GM23338 (cell line): ENCODE data around the gene STX16. TPM values are rescaled to one million over a fixed set of nuclear protein-coding genes. Genes with fewer than 3 reads are reported as not detected.

Experiments used
- ATAC-seq: fragments of 200-7000 bp; cut with Tn5 transposase; 3 replicates; pipeline ENCODE4 v1.9.1; 2020
- DNase-seq: peaks from one replicate; pipeline ENCODE4 v3.0.0-alpha.2; 2015; ENCODE audit warnings: low spot score
- H2AFZ ChIP-seq: fragments of 200-600 bp; sonication (generic); 2 replicates; pipeline ENCODE4 v1.8.0; 2016; ENCODE audit warnings: antibody characterized with exemption, mild to moderate bottlenecking, moderate library complexity
- H3F3A ChIP-seq: fragments of 200-600 bp; sonication (generic); replicated peaks from 2 replicates; pipeline ENCODE4 v1.8.0; 2017; ENCODE audit warnings: antibody characterized with exemption, mixed run types, low read depth
- H3K27ac ChIP-seq: fragments of 200-600 bp; sonication (generic); 2 replicates; pipeline ENCODE4 v1.6.1; 2016; ENCODE audit warnings: low read depth
- H3K27me3 ChIP-seq: fragments of 200-600 bp; sonication (generic); 2 replicates; pipeline ENCODE4 v1.8.0; 2016; ENCODE audit warnings: mild to moderate bottlenecking, mixed run types, moderate library complexity; ENCODE audit not compliant: insufficient read depth
- H3K36me3 ChIP-seq: fragments of 200-600 bp; sonication (generic); 2 replicates; pipeline ENCODE4 v1.8.0; 2016; ENCODE audit warnings: mild to moderate bottlenecking; ENCODE audit not compliant: insufficient read depth
- H3K4me1 ChIP-seq: fragments of 200-600 bp; sonication (generic); 2 replicates; pipeline ENCODE4 v1.8.0; 2016; ENCODE audit warnings: mild to moderate bottlenecking, moderate library complexity; ENCODE audit not compliant: insufficient read depth
- H3K4me2 ChIP-seq: fragments of 200-600 bp; sonication (generic); 2 replicates; pipeline ENCODE4 v1.7.1; 2017; ENCODE audit warnings: mixed run types
- H3K4me3 ChIP-seq: fragments of 200-600 bp; sonication (generic); 2 replicates; pipeline ENCODE4 v1.6.1; 2016; ENCODE audit warnings: mixed run types
- H3K79me2 ChIP-seq: fragments of 200-600 bp; sonication (generic); replicated peaks from 2 replicates; pipeline ENCODE4 v1.8.0; 2017; ENCODE audit warnings: mild to moderate bottlenecking; ENCODE audit not compliant: insufficient read depth
- H3K9me2 ChIP-seq: fragments of 200-600 bp; sonication (generic); 2 replicates; pipeline ENCODE4 v1.8.0; 2017; ENCODE audit not compliant: insufficient read depth
- H4K20me1 ChIP-seq: fragments of 200-600 bp; sonication (generic); replicated peaks from 2 replicates; pipeline ENCODE4 v1.8.0; 2017; ENCODE audit warnings: mild to moderate bottlenecking; ENCODE audit not compliant: insufficient read depth
- H3K27ac Mint-ChIP-seq: 2 replicates; pipeline ENCODE4 v1.8.0; 2020; ENCODE audit warnings: inconsistent platforms, mild to moderate bottlenecking, moderate library complexity, mixed read lengths
- H3K27me3 Mint-ChIP-seq: 3 replicates; pipeline ENCODE4 v1.8.0; 2022; ENCODE audit warnings: low read depth, mild to moderate bottlenecking, moderate library complexity, mixed read lengths, inconsistent platforms; ENCODE audit not compliant: insufficient read depth, poor library complexity
- H3K36me3 Mint-ChIP-seq: 3 replicates; pipeline ENCODE4 v1.8.0; 2021; ENCODE audit warnings: low read depth, mild to moderate bottlenecking, inconsistent platforms, moderate library complexity, mixed read lengths
- H3K4me1 Mint-ChIP-seq: 3 replicates; pipeline ENCODE4 v1.8.0; 2020; ENCODE audit warnings: mild to moderate bottlenecking, inconsistent platforms, mixed read lengths
- H3K4me3 Mint-ChIP-seq: 3 replicates; pipeline ENCODE4 v1.8.0; 2021; ENCODE audit warnings: moderate library complexity, mild to moderate bottlenecking, inconsistent platforms, mixed read lengths
- H3K9me3 Mint-ChIP-seq: 3 replicates; pipeline ENCODE4 v1.8.0; 2020; ENCODE audit warnings: moderate library complexity, mild to moderate bottlenecking, inconsistent platforms, mixed read lengths
- CREB1 ChIP-seq: fragments of 250-450 bp; sonication (Bioruptor Pico); IDR thresholded peaks from 2 replicates; pipeline ENCODE4 v1.5.0; 2020; ENCODE audit warnings: low read depth, mild to moderate bottlenecking, moderate library complexity
- CTCF ChIP-seq, 2 experiments: fragments of 200-600 bp in 1 of 2; sonication (generic) in 1 of 2; conservative IDR thresholded peaks; 2 replicates each; pipeline versions ENCODE4 v1.5.1 to v1.6.1; 2016 to 2017; ENCODE audit warnings: antibody characterized with exemption in 2 of 2, low read depth in 2 of 2, mild to moderate bottlenecking in 2 of 2, moderate library complexity in 1 of 2
- ETS1 ChIP-seq: IDR thresholded peaks from 2 replicates; pipeline ENCODE4 v1.6.1; 2016; ENCODE audit warnings: antibody characterized with exemption
- EZH2 ChIP-seq: fragments of 200-600 bp; sonication (generic); IDR thresholded peaks from one replicate; pipeline ENCODE4 v1.8.0; 2017; ENCODE audit warnings: antibody characterized with exemption, mild to moderate bottlenecking, low read depth; ENCODE audit not compliant: unreplicated experiment
- EZH2phosphoT487 ChIP-seq: fragments of 200-600 bp; sonication (generic); IDR thresholded peaks from one replicate; pipeline ENCODE4 v1.8.1; 2018; ENCODE audit warnings: antibody characterized with exemption; ENCODE audit not compliant: unreplicated experiment
- JUNB ChIP-seq: IDR thresholded peaks from one replicate; pipeline ENCODE4 v1.6.1; 2016; ENCODE audit warnings: antibody characterized with exemption; ENCODE audit not compliant: unreplicated experiment
- NANOG ChIP-seq: IDR thresholded peaks from 2 replicates; pipeline ENCODE4 v1.6.1; 2016; ENCODE audit warnings: antibody characterized with exemption, borderline replicate concordance
- POLR2AphosphoS5 ChIP-seq: IDR thresholded peaks from 2 replicates; pipeline ENCODE4 v1.6.1; 2016; ENCODE audit warnings: antibody characterized with exemption, low read depth
- STAT1 ChIP-seq: IDR thresholded peaks from one replicate; pipeline ENCODE4 v1.6.1; 2016; ENCODE audit warnings: antibody characterized with exemption; ENCODE audit not compliant: unreplicated experiment
- ZNF114 ChIP-seq: fragments of 250-450 bp; sonication (Bioruptor Pico); IDR thresholded peaks from 2 replicates; pipeline ENCODE4 v1.5.0; 2020; ENCODE audit warnings: mild to moderate bottlenecking, moderate library complexity
- ZNF331 ChIP-seq: fragments of 250-450 bp; sonication (Bioruptor Pico); IDR thresholded peaks from 2 replicates; pipeline ENCODE4 v1.5.0; 2020; ENCODE audit warnings: low read depth, mild to moderate bottlenecking, moderate library complexity
- ZNF462 ChIP-seq: fragments of 250-450 bp; sonication (Bioruptor Pico); IDR thresholded peaks from 2 replicates; pipeline ENCODE4 v1.5.0; 2020; ENCODE audit warnings: mild to moderate bottlenecking, moderate library complexity
- polyA plus RNA-seq: library from polyadenylated mRNA; unstranded; fragments of >200 nt; fragmentation: Nextera tagmentation; extraction: Ambion mirVana; gene quantifications from 2 replicates; pipeline ENCODE4 v1.2.1, GENCODE V29; 2016
- total RNA-seq: library from RNA; depleted of rRNA; stranded (reverse); fragments of >200 nt; shearing (Covaris generic); gene quantifications from 2 replicates; pipeline ENCODE4 v1.2.3, GENCODE V29; 2014

The STX16 gene
- total and polyA plus RNA-seq, 2 experiments from 2014 or later = 31.2 to 70.5 TPM

GRCh38 chr20:58709013-58709702 is 58.1 kb downstream of the STX16 start:
- Histone ChIP-seq H3K27ac (no peak overlapping the region), H3F3A (no peaks in the 10 kb centered on the region), H3K4me2 (no peak overlapping the region), H3K9me2 (no peaks in the 10 kb centered on the region), H3K4me1 (no peaks in the 10 kb centered on the region), H2AFZ (no peak overlapping the region), H3K27me3 (no peaks in the 10 kb centered on the region), H3K79me2 (no peaks in the 10 kb centered on the region), H3K4me3 (no peak overlapping the region), H3K36me3 (0 out of 2 replicates have a peak, but pooled peaks cover 5% of the 10 kb centered on the region), H4K20me1 (no peaks in the 10 kb centered on the region)
- ATAC-seq (no peak), DNase-seq (no peak)
- TF ChIP-seq ZNF114 (CRISPR knock-in tag) = no peak
- Mint-ChIP-seq H3K4me1 (0 out of 3 replicates have a peak, but pooled peaks cover 5% of the 10 kb centered on the region), H3K9me3 (peaks cover 4% of the 10 kb centered on the region; the same call in 2 of the 3 replicates), H3K27ac (peak overlapping the region; percentile 3; the same call in 1 of the 2 replicates), H3K4me3 (no peak overlapping the region), H3K36me3 (peaks cover 27% of the 10 kb centered on the region), H3K27me3 (peaks cover 8% of the 10 kb centered on the region)

- peaks cover 8% of the 10 kb centered on the region for H3K27me3 Mint-ChIP-seq
- no peak for TF ChIP-seq CREB1 (CRISPR knock-in tag)
- no peak for TF ChIP-seq ZNF331
- no peak for TF ChIP-seq JUNB
- TF ChIP-seq NANOG = no peak
- TF ChIP-seq STAT1 = no peak
- TF ChIP-seq EZH2 = no peak
- TF ChIP-seq ETS1 = no peak
- no peak for TF ChIP-seq ZNF114 (CRISPR knock-in tag)
- TF ChIP-seq EZH2phosphoT487 = no peak
- TF ChIP-seq CTCF (conservative IDR thresholded peaks at IDR 0.05; ENCODE audit: low read depth in 2 of 2) = no peak
- TF ChIP-seq ZNF462 (CRISPR knock-in tag) = no peak
- TF ChIP-seq POLR2AphosphoS5 = no peak
- H3K36me3 ChIP-seq = 0 out of 2 replicates have a peak, but pooled peaks cover under 1% of the 10 kb centered on the region
These were observed 58.6 kb downstream of the STX16 start for GRCh38 chr20:58709703-58710039.

More at GRCh38 chr20:58709703-58710039, 58.6 kb downstream of the STX16 start:
- H3K27ac Mint-ChIP-seq = no peak overlapping the region
- Histone ChIP-seq H4K20me1 (no peaks in the 10 kb centered on the region), H3K27ac (no peak overlapping the region), H3K9me2 (no peaks in the 10 kb centered on the region), H2AFZ (no peak overlapping the region), H3K4me1 (no peaks in the 10 kb centered on the region), H3K79me2 (no peaks in the 10 kb centered on the region), H3K4me2 (no peak overlapping the region), H3K27me3 (no peaks in the 10 kb centered on the region), H3F3A (no peaks in the 10 kb centered on the region), H3K4me3 (no peak overlapping the region)
- peaks cover 1% of the 10 kb centered on the region; the same call in 1 of the 3 replicates for H3K9me3 Mint-ChIP-seq
- no peak for ATAC-seq
- DNase-seq = no peak
- H3K4me1 Mint-ChIP-seq = 0 out of 3 replicates have a peak, but pooled peaks cover 5% of the 10 kb centered on the region
- H3K4me3 Mint-ChIP-seq = no peak overlapping the region
- peaks cover 22% of the 10 kb centered on the region for H3K36me3 Mint-ChIP-seq
